ENCODE data around the gene HK1.

DNA sequence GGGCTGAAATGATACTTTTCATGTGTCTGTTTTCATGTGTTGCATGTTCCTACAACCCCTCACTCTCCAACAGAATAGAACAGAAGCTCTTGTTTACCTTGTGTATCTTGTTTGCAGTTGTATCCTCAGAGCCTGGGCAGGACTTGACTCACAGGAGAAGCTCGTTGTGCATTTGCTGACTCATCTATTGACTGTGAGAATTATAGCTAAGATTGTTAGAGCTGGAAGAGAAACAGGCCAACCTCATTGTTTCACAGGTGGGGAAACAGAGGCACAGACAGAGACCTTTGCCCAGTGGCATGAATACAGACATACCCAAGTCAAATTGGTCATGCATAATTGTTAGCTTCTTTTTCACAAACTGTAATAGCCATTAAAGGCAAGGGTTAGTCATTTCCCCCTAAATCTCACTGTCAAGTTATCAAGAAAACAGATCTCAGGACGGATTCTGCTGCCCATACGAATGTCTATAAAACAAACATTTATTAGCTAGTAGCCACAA, 168.4 kb downstream of the HK1 start:
- TF ChIP-seq, protein P1, sequence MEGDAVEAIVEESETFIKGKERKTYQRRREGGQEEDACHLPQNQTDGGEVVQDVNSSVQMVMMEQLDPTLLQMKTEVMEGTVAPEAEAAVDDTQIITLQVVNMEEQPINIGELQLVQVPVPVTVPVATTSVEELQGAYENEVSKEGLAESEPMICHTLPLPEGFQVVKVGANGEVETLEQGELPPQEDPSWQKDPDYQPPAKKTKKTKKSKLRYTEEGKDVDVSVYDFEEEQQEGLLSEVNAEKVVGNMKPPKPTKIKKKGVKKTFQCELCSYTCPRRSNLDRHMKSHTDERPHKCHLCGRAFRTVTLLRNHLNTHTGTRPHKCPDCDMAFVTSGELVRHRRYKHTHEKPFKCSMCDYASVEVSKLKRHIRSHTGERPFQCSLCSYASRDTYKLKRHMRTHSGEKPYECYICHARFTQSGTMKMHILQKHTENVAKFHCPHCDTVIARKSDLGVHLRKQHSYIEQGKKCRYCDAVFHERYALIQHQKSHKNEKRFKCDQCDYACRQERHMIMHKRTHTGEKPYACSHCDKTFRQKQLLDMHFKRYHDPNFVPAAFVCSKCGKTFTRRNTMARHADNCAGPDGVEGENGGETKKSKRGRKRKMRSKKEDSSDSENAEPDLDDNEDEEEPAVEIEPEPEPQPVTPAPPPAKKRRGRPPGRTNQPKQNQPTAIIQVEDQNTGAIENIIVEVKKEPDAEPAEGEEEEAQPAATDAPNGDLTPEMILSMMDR (conservative IDR thresholded peaks at IDR 0.05 in 1 of 2, IDR thresholded peaks at IDR 0.05 in 1 of 2; ENCODE audit: low read depth in 1 of 2, low read length in 2 of 2): no peak
- no peak for TF ChIP-seq EZH2 (IDR thresholded peaks at IDR 0.05; ENCODE audit: low read length, missing control alignments)
